Thyroid gland (tissue), 4 donors: Measurements from ENCODE around the gene GPR157.

ENCODE experiments used
- CTCF ChIP-seq, 6 experiments: fragments of 200-600 bp in 3 of 6; fragments of 450-650 bp in 3 of 6; sonication (generic) in 3 of 6; IDR thresholded peaks; one replicate each; pipeline ENCODE4 v1.5.1; 2016 to 2019; ENCODE audit warnings: antibody characterized with exemption in 6 of 6, mild to moderate bottlenecking in 2 of 6, inconsistent platforms in 1 of 6, moderate library complexity in 1 of 6
- POLR2A ChIP-seq, 2 donors: fragments of 450-650 bp; IDR thresholded peaks; one replicate each; pipeline ENCODE4 v1.6.1; 2017; ENCODE audit warnings: antibody characterized with exemption in 2 of 2, mild to moderate bottlenecking in 2 of 2, moderate library complexity in 1 of 2

- TF ChIP-seq CTCF (IDR thresholded peaks at IDR 0.05) = no peak
- no peak for TF ChIP-seq POLR2A (IDR thresholded peaks at IDR 0.05)
Observed at GRCh38 chr1:9161963-9162362, 33.1 kb upstream of the GPR157 start.
